GM13977 (cell line): Measurements from ENCODE around the gene RIMS4.

Experiments used
- DNase-seq: peaks from one replicate; pipeline ENCODE4 v3.0.0; 2012; ENCODE audit warnings: low spot score
- in situ Hi-C: fragments of 300-500 bp; cut with MboI; formaldehyde crosslinking; loops from one replicate; pipeline ENCODE4 v1.12.0; 2022; ENCODE audit warnings: low sequenced_read_pairs, low pct_unique_long_range_greater_than_20kb, mixed read lengths, inconsistent platforms; ENCODE audit not compliant: unreplicated experiment
- TF ChIP-seq, protein P1 (sequence below): IDR thresholded peaks from 2 replicates; pipeline ENCODE4 v1.5.1; 2012; ENCODE audit warnings: mild to moderate bottlenecking, control low read depth; ENCODE audit not compliant: insufficient read depth; ENCODE audit errors: extremely low read depth, missing control alignments

RIMS4 gene

DNA sequence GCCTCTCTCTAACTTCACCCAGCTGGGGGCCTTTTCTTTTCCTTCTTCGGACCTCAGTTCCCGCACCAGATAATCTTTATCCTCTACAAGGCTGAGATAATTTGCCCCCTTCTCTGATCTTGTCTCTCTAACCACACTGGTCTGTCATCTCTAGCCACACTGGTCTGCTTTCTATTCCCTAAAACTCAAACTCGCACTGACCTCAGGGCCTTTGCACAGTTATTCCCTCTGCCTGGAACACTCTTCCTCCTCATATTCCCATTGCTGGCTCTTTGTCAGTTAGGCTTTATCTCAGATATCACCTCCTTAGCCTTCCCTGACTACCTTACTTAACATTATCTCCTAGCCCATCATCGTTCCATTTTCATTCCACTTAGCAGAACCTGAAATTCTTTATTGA lies 7.6 kb downstream of the RIMS4 start:
- DNase-seq, result no peak
- TF ChIP-seq, protein P1, sequence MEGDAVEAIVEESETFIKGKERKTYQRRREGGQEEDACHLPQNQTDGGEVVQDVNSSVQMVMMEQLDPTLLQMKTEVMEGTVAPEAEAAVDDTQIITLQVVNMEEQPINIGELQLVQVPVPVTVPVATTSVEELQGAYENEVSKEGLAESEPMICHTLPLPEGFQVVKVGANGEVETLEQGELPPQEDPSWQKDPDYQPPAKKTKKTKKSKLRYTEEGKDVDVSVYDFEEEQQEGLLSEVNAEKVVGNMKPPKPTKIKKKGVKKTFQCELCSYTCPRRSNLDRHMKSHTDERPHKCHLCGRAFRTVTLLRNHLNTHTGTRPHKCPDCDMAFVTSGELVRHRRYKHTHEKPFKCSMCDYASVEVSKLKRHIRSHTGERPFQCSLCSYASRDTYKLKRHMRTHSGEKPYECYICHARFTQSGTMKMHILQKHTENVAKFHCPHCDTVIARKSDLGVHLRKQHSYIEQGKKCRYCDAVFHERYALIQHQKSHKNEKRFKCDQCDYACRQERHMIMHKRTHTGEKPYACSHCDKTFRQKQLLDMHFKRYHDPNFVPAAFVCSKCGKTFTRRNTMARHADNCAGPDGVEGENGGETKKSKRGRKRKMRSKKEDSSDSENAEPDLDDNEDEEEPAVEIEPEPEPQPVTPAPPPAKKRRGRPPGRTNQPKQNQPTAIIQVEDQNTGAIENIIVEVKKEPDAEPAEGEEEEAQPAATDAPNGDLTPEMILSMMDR, result no peak
- in situ Hi-C loops, result no loop called here

DNA sequence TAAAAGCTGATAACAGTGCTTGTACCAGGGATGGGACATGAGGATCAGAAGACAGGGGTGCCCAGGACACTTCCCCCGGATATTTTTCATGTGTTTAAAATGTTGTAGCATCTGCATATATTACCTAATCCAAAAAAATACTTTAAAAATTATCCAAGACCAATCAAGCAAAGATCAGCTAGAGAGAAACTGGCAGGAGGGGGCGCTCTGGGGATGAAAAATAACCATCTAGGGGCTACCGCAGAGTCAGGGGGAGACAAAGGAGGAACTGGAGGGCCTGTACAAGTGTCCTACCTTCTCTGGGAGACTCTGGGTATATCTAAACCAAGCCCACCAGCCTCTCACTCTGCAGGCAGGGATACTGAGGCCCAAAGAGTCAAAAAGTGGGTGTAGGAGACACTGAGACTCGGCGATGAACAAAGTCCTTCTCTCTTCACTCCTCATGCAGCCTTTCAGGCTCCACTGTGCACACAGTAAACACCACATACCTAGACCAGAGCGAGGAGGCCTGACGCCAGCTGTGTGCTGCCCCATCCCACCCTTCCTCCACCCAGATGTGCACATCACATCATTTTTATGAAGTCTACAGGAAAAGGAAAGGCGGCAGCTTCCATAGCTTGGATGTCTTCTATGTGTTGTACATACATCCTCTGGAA lies 9.8 kb downstream of the RIMS4 start:
- in situ Hi-C loops, result no loop called here
- TF ChIP-seq, protein P1, result no peak
- no peak for DNase-seq

DNA sequence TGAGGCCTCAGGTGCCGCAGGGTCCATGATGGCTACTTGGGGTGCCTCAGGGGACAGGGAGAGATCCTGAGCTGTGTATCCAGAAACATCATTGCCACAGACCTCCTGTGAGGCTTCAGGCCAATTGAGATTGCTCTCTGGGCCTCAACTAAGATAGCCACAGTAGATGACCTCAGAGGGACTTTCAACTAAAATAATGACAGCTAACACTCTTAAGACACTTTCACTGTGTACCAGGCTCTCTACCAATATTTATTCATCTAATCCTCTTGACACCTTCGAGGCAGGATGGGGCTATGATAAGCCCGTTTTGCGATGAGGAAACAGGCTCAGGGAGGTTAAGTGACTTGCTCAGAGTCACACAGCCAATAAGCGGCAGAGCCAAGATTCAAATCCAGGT lies 10.7 kb downstream of the RIMS4 start:
- no peak for DNase-seq
- TF ChIP-seq, protein P1, result no peak
- in situ Hi-C loops, result no loop called here

DNA sequence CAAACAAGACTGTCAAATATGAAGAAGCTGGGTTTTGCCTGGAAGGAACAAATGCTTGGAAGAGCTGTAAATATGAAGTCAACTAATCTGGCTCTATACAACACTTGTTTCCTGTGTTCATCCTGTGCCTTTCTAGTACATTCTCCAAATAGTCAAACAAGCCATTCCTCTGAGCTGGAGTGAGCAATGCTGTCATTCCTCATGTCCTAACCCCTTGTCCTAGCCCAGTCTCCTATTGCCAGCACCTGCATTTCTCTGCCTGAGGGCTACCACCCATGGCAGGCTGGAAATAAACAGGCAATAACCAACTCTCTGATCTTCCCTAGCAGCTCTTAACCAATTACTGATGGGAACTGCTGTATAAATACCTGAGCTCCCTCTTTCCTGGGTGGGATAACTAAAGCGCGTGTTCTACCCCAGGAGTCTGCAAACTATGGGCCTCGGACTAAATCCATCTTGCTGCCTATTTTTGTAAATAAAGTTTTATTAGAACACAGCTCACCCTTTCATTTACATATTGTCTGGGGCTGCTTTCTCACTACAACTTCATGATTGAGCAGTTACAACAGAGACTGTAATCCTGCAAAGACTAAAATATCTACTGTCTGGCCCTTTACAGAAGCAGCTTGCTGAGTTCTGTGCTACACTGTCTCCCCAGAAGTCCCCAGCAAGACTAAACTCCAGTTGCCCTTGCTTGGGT lies 13.4 kb downstream of the RIMS4 start:
- TF ChIP-seq, protein P1, result no peak
- no peak for DNase-seq
- in situ Hi-C loops, result no loop called here

DNA sequence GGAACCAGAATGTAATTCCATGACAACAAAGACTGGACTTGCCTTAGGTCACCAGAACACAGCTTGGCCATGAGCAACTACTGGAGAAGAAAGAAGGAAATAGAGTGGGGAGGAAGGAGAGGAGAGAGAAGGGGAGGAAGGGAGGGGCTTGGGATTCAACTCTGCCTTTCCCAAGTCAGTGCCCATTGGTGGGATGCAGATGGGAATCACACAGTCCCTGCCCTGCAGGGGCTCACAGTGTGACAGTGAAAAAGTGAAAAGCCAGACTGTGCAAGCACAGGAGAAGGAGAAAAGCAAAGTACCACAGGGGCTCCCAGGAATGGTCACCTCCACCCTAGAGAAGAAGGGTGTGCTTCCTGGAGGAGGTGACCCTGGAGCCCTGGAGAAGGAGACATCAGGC lies 14.0 kb downstream of the RIMS4 start:
- in situ Hi-C loops, result no loop called here
- DNase-seq, result no peak
- TF ChIP-seq, protein P1, result no peak

DNA sequence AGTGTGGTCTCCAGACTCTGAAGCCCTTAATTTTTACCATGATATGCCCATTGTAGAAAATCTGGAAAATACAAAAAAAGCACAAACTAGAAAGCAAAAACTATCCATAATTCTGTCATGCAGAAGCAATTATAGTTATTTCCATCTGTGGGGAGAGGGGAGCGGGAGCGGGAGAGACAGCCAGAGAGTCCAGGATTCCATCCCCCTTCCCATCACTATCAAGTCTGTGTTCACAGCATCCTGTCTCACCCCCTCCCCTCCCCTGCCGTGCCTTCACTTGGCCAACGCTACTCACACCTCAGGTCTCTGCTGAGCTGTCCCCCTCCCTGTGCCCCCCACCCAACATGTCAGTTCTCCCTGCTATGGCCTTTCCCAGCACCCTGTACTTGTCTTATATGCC lies 14.5 kb downstream of the RIMS4 start:
- DNase-seq, result no peak
- in situ Hi-C loops, result no loop called here
- TF ChIP-seq, protein P1, result no peak

DNA sequence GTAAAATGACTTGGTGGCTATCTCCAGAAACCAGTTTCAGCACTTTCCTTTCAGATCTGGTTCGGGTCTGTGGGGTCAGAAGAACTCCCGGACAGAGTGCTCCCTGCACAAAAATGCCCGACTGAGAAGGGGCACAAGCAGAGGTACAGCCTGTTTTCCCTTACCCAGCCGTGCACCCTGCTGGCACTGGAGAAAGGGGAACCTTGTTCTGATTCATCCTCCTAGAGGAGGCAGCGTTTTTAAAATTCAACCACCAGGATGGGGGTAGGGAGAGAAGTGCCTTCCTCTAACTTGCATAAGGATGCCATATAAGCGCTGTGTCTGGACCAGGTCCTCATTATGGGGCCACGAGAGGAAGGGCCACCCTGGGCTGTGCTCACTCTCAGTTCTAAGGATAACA lies 17.6 kb downstream of the RIMS4 start:
- TF ChIP-seq, protein P1, result no peak
- in situ Hi-C loops, result no loop called here
- no peak for DNase-seq
